Measurements from ENCODE around the gene DCAF8L2. TPM values are rescaled to one million over a fixed set of nuclear protein-coding genes. Genes with fewer than 3 reads are reported as not detected.

The DCAF8L2 gene
- total and polyA plus RNA-seq, 2 experiments from 2014 or later = not detected

- Mint-ChIP-seq H3K9me3 (no peaks in the 10 kb centered on the region; the same call in 2 of the 3 replicates), H3K27ac (no peak overlapping the region), H3K4me1 (no peaks in the 10 kb centered on the region), H3K36me3 (ENCODE audit: low read depth) (no peaks in the 10 kb centered on the region), H3K27me3 (ENCODE audit: insufficient read depth, low read depth, poor library complexity) (no peaks in the 10 kb centered on the region), H3K4me3 (no peak overlapping the region)
- H3F3A ChIP-seq (replicated peaks; ENCODE audit: low read depth) = no peaks in the 10 kb centered on the region
- DNase-seq (ENCODE audit: low spot score) (no peak), ATAC-seq (no peak)
- H3K4me2 ChIP-seq = no peak overlapping the region
- H3K9me2 ChIP-seq (ENCODE audit: insufficient read depth) = no peaks in the 10 kb centered on the region
- H3K36me3 ChIP-seq (ENCODE audit: insufficient read depth) = no peaks in the 10 kb centered on the region
- H3K4me3 ChIP-seq = no peak overlapping the region
- H4K20me1 ChIP-seq (replicated peaks; ENCODE audit: insufficient read depth) = no peaks in the 10 kb centered on the region
- H3K79me2 ChIP-seq (replicated peaks; ENCODE audit: insufficient read depth) = no peaks in the 10 kb centered on the region
- H3K27ac ChIP-seq (ENCODE audit: low read depth) = no peak overlapping the region
- no peaks in the 10 kb centered on the region for H3K27me3 ChIP-seq (ENCODE audit: insufficient read depth)
- H2AFZ ChIP-seq = no peak overlapping the region
- TF ChIP-seq JUNB (IDR thresholded peaks at IDR 0.05; ENCODE audit: unreplicated experiment) (no peak), CREB1 (CRISPR knock-in tag; IDR thresholded peaks at IDR 0.05; ENCODE audit: low read depth) (no peak), ZNF462 (CRISPR knock-in tag; IDR thresholded peaks at IDR 0.05) (no peak), POLR2AphosphoS5 (IDR thresholded peaks at IDR 0.05; ENCODE audit: low read depth) (no peak), EZH2phosphoT487 (IDR thresholded peaks at IDR 0.05; ENCODE audit: unreplicated experiment) (no peak), REST (IDR thresholded peaks at IDR 0.05; ENCODE audit: unreplicated experiment) (no peak), EZH2 (IDR thresholded peaks at IDR 0.05; ENCODE audit: low read depth, unreplicated experiment) (no peak), CTCF (conservative IDR thresholded peaks at IDR 0.05; ENCODE audit: low read depth in 2 of 2) (no peak), ZNF331 (CRISPR knock-in tag; IDR thresholded peaks at IDR 0.05; ENCODE audit: low read depth) (no peak), STAT1 (IDR thresholded peaks at IDR 0.05; ENCODE audit: unreplicated experiment) (no peak), ZNF114 (CRISPR knock-in tag; IDR thresholded peaks at IDR 0.05) (no peak), ETS1 (IDR thresholded peaks at IDR 0.05) (no peak), NANOG (IDR thresholded peaks at IDR 0.05; ENCODE audit: borderline replicate concordance) (no peak)
- no peaks in the 10 kb centered on the region for H3K4me1 ChIP-seq (ENCODE audit: insufficient read depth)
These were observed 125.5 kb downstream of the DCAF8L2 start for GRCh38 chrX:27715610-27716009.
